ENCODE measurements around the gene SNRPA. TPM values are rescaled to one million over a fixed set of nuclear protein-coding genes. Genes with fewer than 3 reads are reported as not detected.

The SNRPA gene
- total and polyA plus RNA-seq, 8 donors, result 4.9 to 258 (median 58.8) TPM

DNA sequence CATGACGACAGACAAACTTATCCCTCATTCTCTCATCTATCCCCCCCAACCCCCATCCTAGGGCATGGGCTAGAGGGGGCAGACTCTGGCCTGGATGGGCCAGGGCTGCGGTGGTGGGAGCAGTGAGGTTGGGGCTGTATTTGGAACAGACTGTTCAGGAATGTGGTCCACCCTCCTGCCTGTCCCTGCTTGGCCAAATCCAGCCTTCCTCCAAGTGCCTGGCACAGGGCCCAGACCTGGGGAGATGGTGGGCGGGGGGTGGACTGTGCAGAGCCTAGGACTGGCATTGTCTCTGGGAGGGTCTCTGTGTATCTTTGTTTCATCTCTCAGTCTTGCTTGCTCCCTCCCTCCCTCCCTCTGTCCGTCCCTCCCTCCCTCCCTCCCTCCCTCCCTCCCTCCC lies 62.2 kb downstream of the SNRPA start:
- no peaks in the 10 kb centered on the region for H3K9me3 ChIP-seq
- H3K36me3 ChIP-seq, result peaks cover 9 to 17% (median 15%) of the 10 kb centered on the region in 4 donors
- intact Hi-C loops (cut with DNase I; ENCODE audit: low total_unique reads), result no loop called here
- TF ChIP-seq EP300 (IDR thresholded peaks at IDR 0.05), result no peak
- no peak for TF ChIP-seq POLR2A (IDR thresholded peaks at IDR 0.05)
- TF ChIP-seq, protein P1, sequence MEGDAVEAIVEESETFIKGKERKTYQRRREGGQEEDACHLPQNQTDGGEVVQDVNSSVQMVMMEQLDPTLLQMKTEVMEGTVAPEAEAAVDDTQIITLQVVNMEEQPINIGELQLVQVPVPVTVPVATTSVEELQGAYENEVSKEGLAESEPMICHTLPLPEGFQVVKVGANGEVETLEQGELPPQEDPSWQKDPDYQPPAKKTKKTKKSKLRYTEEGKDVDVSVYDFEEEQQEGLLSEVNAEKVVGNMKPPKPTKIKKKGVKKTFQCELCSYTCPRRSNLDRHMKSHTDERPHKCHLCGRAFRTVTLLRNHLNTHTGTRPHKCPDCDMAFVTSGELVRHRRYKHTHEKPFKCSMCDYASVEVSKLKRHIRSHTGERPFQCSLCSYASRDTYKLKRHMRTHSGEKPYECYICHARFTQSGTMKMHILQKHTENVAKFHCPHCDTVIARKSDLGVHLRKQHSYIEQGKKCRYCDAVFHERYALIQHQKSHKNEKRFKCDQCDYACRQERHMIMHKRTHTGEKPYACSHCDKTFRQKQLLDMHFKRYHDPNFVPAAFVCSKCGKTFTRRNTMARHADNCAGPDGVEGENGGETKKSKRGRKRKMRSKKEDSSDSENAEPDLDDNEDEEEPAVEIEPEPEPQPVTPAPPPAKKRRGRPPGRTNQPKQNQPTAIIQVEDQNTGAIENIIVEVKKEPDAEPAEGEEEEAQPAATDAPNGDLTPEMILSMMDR (IDR thresholded peaks at IDR 0.05), result no peak
- TF ChIP-seq POLR2AphosphoS5 (IDR thresholded peaks at IDR 0.05), result no peak
- peak overlapping the region in 1 of 5 donors; percentile 20 for H3K27ac ChIP-seq
- H3K4me1 ChIP-seq, result peaks cover 20 to 54% (median 48%) of the 10 kb centered on the region in 4 donors
- peak in 1 of 2 donors; percentile 53 for DNase-seq
- 8 to 37% (median 34%) methylated on average over 4 of the region's 4 CpGs for WGBS, 5 donors
- H3K4me3 ChIP-seq, result no peak overlapping the region
- H3K27me3 ChIP-seq, result no peaks in the 10 kb centered on the region

Small RNA genes lying within 50 kb of the gene (small RNA-seq; reads per million reads assigned to genes)
- 0 reads per million in 4 donors for gene RNU6-195P

Other genes with a start within 250 kb of the SNRPA start
- gene SHKBP1, start 174.3 kb upstream of the SNRPA start, total RNA-seq, result 100 to 1,000 TPM in 1 of 5 donors, 10 to 100 TPM in 4; 15.8 to 102 (median 70.6) TPM
- 10 to 100 TPM; 76.1 to 95.7 (median 79.9) TPM for gene SHKBP1, start 174.3 kb upstream of the SNRPA start, polyA plus RNA-seq
- 1,000 to 10,000 TPM in 1 of 5 donors, 100 to 1,000 TPM in 3, 10 to 100 TPM in 1; 79.0 to 1,027 (median 190) TPM for gene LTBP4, start 149.8 kb upstream of the SNRPA start, total RNA-seq
- gene LTBP4, start 149.8 kb upstream of the SNRPA start, polyA plus RNA-seq, result 100 to 1,000 TPM in 1 of 3 donors, 10 to 100 TPM in 2; 66.1 to 102 (median 98.6) TPM
- gene NUMBL, start 60.6 kb upstream of the SNRPA start, total RNA-seq, result 100 to 1,000 TPM in 2 of 5 donors, 10 to 100 TPM in 3; 14.7 to 254 (median 31.6) TPM
- gene NUMBL, start 60.6 kb upstream of the SNRPA start, polyA plus RNA-seq, result 10 to 100 TPM; 10.1 to 12.9 (median 11.6) TPM
- gene COQ8B, start 34.3 kb upstream of the SNRPA start, total RNA-seq, result 10 to 100 TPM; 40.9 to 91.5 (median 52.3) TPM
- 10 to 100 TPM; 26.9 to 35.2 (median 29.2) TPM for gene COQ8B, start 34.3 kb upstream of the SNRPA start, polyA plus RNA-seq
- gene ITPKC, start 34.1 kb upstream of the SNRPA start, total RNA-seq, result 10 to 100 TPM; 17.8 to 84.0 (median 31.4) TPM
- 10 to 100 TPM; 19.7 to 32.2 (median 20.5) TPM for gene ITPKC, start 34.1 kb upstream of the SNRPA start, polyA plus RNA-seq
- 10 to 100 TPM in 2 of 5 donors, 1 to 10 TPM in 2, under 1 TPM in 1; 0.73 to 24.6 (median 8.2) TPM for gene ACTMAP, start 726 bp upstream of the SNRPA start, total RNA-seq
- 1 to 10 TPM; 5.5 to 9.7 (median 8.2) TPM for gene ACTMAP, start 726 bp upstream of the SNRPA start, polyA plus RNA-seq
- gene MIA, start 24.3 kb downstream of the SNRPA start, total RNA-seq, result 1 to 10 TPM in 2 of 5 donors, not detected in 3; 2.9 to 8.1 TPM
- gene MIA, start 24.3 kb downstream of the SNRPA start, polyA plus RNA-seq, result 10 to 100 TPM in 1 of 3 donors, 1 to 10 TPM in 1, not detected in 1; 2.8 to 10.1 TPM
- 10 to 100 TPM in 4 of 5 donors, not detected in 1; 10.3 to 47.8 (median 28.9) TPM for gene RAB4B, start 27.0 kb downstream of the SNRPA start, total RNA-seq
- gene RAB4B, start 27.0 kb downstream of the SNRPA start, polyA plus RNA-seq, result 10 to 100 TPM; 31.6 to 53.7 (median 39.2) TPM
- gene EGLN2, start 48.0 kb downstream of the SNRPA start, total RNA-seq, result 100 to 1,000 TPM in 1 of 5 donors, 10 to 100 TPM in 4; 30.0 to 115 (median 71.2) TPM
- 10 to 100 TPM; 69.8 to 73.9 (median 71.7) TPM for gene EGLN2, start 48.0 kb downstream of the SNRPA start, polyA plus RNA-seq
- gene CYP2A6, start 99.2 kb downstream of the SNRPA start, total RNA-seq, result not detected
- not detected for gene CYP2A6, start 99.2 kb downstream of the SNRPA start, polyA plus RNA-seq
- gene CYP2A7, start 131.0 kb downstream of the SNRPA start, total RNA-seq, result not detected
- not detected for gene CYP2A7, start 131.0 kb downstream of the SNRPA start, polyA plus RNA-seq
- gene CYP2B6, start 240.1 kb downstream of the SNRPA start, total RNA-seq, result under 1 TPM in 1 of 5 donors, not detected in 4; 0.87 TPM
- gene CYP2B6, start 240.1 kb downstream of the SNRPA start, polyA plus RNA-seq, result not detected